NCI-H2227 (cell line): ENCODE measurements around the gene INTS7.
"Not testable (repeated sequence)": the region's sequence is repeated elsewhere in the genome, so short reads cannot be mapped to it uniquely, and the experiment has no call there.

Experiments
- DNase-seq: peaks from one replicate; lab custom pipeline; 2025; ENCODE audit not compliant: unreplicated experiment; lab: John Stamatoyannopoulos, UW

Gene INTS7

GRCh38 chr1:211985556-211986264 is 49.6 kb downstream of the INTS7 start:
- no peak for DNase-seq

- DNase-seq, result no peak
These were observed 56.8 kb downstream of the INTS7 start for GRCh38 chr1:211978596-211978995.

- DNase-seq, result no peak
These were observed 60.0 kb downstream of the INTS7 start for GRCh38 chr1:211975152-211975941.

GRCh38 chr1:211973541-211973940 is 61.8 kb downstream of the INTS7 start:
- no peak for DNase-seq

GRCh38 chr1:211968200-211968834 is 67.0 kb downstream of the INTS7 start:
- DNase-seq, result no peak

GRCh38 chr1:211967704-211968103 is 67.7 kb downstream of the INTS7 start:
- DNase-seq, result no peak

GRCh38 chr1:211965108-211965805 is 70.1 kb downstream of the INTS7 start:
- no peak for DNase-seq

GRCh38 chr1:211959680-211960079 is 75.7 kb downstream of the INTS7 start:
- no peak for DNase-seq

- DNase-seq, result no peak
These were observed 76.1 kb downstream of the INTS7 start for GRCh38 chr1:211959221-211959620.

GRCh38 chr1:211954028-211954427 is 81.3 kb downstream of the INTS7 start:
- not testable (repeated sequence) for DNase-seq

- DNase-seq, result not testable (repeated sequence)
These were observed 81.8 kb downstream of the INTS7 start for GRCh38 chr1:211953543-211953942.

GRCh38 chr1:211952299-211952698 is 83.1 kb downstream of the INTS7 start:
- DNase-seq, result no peak

GRCh38 chr1:211951856-211952255 is 83.5 kb downstream of the INTS7 start:
- DNase-seq, result no peak

- DNase-seq, result no peak
These were observed 87.0 kb downstream of the INTS7 start for GRCh38 chr1:211948377-211948776.

- no peak for DNase-seq
These were observed 87.7 kb downstream of the INTS7 start for GRCh38 chr1:211947396-211948295.

- peak; percentile 54 for DNase-seq
These were observed 90.4 kb downstream of the INTS7 start for GRCh38 chr1:211944733-211945500.

- no peak for DNase-seq
These were observed 92.8 kb downstream of the INTS7 start for GRCh38 chr1:211942583-211942982.

GRCh38 chr1:211939876-211940468 is 95.4 kb downstream of the INTS7 start:
- no peak for DNase-seq

- DNase-seq, result no peak
These were observed 96.8 kb downstream of the INTS7 start for GRCh38 chr1:211938561-211938997.
